G401 (cell line): ENCODE measurements around the gene FANCM. TPM values are rescaled to one million over a fixed set of nuclear protein-coding genes. Genes with fewer than 3 reads are reported as not detected.

Source experiments
- DNase-seq: peaks from one replicate; pipeline ENCODE4 v3.0.0-alpha.2; 2015; ENCODE audit warnings: low spot score
- in situ Hi-C: cut with HindIII; loops from 2 replicates; pipeline ENCODE4 v1.10.0; 2016; ENCODE audit warnings: low sequenced_read_pairs, mixed read lengths
- total RNA-seq: library from RNA; depleted of rRNA; stranded (reverse); fragments of >200 nt; shearing (Covaris generic); gene quantifications from 2 replicates; pipeline ENCODE4 v1.2.3, GENCODE V29; 2014; rRNA removed

Gene FANCM, protein sequence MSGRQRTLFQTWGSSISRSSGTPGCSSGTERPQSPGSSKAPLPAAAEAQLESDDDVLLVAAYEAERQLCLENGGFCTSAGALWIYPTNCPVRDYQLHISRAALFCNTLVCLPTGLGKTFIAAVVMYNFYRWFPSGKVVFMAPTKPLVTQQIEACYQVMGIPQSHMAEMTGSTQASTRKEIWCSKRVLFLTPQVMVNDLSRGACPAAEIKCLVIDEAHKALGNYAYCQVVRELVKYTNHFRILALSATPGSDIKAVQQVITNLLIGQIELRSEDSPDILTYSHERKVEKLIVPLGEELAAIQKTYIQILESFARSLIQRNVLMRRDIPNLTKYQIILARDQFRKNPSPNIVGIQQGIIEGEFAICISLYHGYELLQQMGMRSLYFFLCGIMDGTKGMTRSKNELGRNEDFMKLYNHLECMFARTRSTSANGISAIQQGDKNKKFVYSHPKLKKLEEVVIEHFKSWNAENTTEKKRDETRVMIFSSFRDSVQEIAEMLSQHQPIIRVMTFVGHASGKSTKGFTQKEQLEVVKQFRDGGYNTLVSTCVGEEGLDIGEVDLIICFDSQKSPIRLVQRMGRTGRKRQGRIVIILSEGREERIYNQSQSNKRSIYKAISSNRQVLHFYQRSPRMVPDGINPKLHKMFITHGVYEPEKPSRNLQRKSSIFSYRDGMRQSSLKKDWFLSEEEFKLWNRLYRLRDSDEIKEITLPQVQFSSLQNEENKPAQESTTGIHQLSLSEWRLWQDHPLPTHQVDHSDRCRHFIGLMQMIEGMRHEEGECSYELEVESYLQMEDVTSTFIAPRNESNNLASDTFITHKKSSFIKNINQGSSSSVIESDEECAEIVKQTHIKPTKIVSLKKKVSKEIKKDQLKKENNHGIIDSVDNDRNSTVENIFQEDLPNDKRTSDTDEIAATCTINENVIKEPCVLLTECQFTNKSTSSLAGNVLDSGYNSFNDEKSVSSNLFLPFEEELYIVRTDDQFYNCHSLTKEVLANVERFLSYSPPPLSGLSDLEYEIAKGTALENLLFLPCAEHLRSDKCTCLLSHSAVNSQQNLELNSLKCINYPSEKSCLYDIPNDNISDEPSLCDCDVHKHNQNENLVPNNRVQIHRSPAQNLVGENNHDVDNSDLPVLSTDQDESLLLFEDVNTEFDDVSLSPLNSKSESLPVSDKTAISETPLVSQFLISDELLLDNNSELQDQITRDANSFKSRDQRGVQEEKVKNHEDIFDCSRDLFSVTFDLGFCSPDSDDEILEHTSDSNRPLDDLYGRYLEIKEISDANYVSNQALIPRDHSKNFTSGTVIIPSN (N-terminal part only)
- total RNA-seq = 4.4 and 4.7 TPM in 2 replicates

DNA sequence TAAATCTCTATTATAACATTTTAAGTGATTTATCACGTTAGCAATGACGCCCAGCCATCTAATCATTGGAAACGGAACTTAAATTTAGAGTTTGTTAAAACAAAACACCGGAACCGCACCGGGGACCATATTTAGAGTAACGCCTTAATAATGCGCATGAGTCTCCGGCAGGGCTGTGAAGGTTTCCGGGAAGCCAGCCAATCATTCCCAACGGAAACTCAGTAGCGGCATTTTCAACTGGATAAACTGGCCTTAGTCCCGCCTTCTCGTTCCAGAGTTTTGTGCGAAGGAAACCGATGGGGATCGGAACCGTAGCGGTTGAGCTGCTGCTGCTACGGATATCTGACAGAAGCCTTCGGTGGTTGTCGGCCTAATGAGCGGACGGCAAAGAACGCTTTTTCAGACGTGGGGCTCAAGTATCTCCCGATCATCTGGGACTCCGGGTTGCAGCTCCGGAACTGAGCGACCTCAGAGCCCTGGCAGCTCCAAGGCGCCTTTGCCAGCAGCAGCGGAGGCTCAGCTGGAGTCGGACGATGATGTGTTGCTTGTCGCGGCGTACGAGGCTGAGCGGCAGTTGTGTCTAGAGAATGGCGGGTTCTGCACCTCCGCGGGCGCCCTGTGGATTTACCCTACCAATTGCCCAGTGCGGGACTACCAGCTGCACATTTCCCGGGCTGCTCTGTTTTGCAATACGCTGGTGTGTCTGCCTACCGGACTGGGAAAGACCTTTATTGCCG lies at the start of gene FANCM:
TSS of gene FANCM (plus strand) at position 272 of the 737 bp plus-strand sequence. CDS start at position 374, 102 bp downstream.
- in situ Hi-C loops = no loop called here
- peak; percentile 97 for DNase-seq

DNA sequence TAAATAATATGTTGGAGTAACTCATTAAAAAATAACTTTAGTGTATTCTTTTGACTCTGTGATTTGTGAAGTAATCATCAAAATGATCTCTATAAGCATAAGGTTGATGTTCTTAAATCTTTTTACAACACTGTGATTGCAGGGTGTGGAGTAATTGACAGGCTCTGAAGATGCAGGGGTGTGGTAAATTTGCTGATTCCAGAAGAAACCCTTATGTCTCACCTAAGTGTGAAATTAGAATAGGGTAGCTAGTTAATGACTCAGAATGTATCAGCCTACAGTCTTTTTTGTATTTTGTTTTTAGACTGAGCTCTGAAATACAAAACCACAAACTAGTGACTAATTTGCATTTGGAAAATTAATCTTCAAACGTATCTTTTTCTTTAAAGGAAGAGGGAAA lies 45.9 kb upstream of the FANCM start:
- no peak for DNase-seq

DNA sequence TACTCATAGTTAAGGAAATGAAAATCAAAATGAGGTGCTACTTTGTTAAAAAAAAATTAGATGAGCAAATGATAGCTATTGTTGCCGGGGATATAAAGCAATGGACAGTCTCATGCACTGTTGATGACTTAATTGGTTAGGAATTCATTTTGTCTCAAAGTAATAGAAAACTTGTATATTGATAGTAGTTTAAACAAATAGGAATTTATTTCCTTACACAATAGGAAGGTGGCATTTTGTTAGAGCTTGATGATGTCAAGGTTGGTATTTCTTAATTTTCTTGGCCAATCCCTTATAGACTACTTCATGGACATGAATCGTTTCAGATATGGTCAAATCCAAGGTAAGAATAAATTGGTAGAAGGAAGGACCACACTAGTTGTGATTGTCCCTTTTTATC lies 44.0 kb upstream of the FANCM start:
- in situ Hi-C loops = no loop called here

More for the DNA sequence above, 45.9 kb upstream of the FANCM start:
- in situ Hi-C loops = no loop called here

DNA sequence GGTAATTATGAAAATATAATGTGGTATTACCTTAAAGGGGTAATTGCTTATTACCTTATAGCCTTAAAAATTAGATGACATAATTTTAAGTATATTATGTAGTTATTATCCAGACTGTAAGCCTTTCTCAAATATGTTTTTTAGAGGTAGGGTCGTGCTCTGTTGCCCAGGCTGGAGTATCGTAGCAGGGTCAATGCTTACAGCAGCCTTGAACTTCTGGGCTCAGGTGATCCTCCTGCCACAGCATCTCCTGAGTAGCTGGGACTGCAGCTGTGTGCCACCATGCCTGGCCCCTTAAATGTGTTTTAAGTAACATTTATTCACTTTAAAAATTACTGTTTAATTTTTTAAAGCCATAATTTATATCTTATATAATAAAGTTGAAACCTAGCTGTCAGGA lies 41.5 kb upstream of the FANCM start:
- in situ Hi-C loops = no loop called here
- no peak for DNase-seq

More for the DNA sequence above, 44.0 kb upstream of the FANCM start:
- no peak for DNase-seq

DNA sequence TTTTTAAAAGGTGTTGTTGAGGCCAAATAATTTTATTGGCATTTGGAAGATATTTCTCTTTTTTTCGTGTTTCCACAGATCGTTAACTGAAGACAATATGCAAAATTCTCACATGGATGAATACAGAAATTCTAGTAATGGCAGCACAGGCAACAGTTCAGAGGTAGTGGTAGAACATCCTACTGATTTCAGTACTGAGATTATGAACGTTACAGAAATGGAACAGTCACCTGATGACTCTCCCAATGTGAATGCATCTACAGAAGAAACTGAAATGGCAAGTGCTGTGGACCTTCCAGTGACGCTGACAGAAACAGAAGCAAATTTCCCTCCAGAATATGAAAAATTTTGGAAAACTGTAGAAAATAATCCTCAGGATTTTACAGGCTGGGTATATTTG lies 40.6 kb upstream of the FANCM start:
- in situ Hi-C loops = no loop called here
- no peak for DNase-seq

DNA sequence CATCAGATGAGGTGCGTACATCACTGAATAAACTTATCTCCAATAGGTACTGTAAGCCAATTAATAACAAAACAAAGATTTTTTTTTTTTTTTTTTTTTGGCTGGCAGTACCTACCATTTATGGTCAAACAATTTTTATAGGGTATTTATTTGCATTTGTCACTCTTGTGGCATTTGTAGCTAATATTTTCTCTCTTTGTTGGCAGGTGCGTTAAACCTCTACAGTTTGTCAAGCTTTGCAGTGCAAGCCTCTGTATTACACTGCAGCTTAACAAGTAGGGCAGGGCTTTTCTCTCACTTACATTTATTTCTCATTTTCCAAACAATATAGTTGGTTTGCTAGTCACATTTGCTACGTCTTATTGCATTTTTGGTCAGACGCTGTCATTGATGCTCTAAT lies 39.5 kb upstream of the FANCM start:
- no peak for DNase-seq
- in situ Hi-C loops = no loop called here

DNA sequence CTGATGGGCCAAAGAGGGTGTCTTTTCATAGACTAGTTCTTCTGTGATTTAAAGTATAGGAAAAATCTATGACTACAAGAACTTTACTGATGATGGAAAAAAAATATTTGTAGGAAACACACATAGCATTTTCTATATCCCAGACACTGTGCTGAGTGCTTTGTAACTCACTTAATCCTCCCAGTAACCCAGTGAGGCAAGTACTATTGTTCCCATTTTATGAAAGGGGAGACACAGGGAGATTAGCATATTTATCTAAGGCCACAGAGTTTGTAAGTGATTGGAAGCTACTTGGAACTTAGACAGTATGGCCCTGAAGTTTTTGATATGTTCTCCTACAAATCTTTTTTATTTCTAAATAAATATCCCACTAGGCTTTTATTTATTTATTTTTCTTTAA lies 31.9 kb upstream of the FANCM start:
- in situ Hi-C loops = no loop called here

DNA sequence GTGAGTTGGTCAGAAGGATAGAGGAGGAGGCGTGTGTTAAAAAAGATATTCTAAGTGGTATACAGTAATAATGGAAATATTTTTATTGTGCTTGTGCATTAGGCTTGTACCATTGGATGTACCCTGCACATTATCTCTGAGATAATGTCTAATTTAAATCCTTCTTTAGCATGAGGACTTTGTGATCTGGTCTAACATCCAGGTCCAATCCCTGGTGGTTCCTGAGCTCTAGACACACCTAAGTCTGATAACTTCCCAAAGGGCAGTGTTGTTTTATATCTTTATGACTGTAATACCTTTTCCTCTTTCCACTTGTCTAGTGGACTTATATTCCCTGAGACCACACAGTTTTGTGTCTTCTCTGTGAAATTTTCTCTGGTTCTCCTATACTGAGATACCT lies 31.2 kb upstream of the FANCM start:
- no peak for DNase-seq
- in situ Hi-C loops = no loop called here

More for the DNA sequence above, 31.9 kb upstream of the FANCM start:
- no peak for DNase-seq

DNA sequence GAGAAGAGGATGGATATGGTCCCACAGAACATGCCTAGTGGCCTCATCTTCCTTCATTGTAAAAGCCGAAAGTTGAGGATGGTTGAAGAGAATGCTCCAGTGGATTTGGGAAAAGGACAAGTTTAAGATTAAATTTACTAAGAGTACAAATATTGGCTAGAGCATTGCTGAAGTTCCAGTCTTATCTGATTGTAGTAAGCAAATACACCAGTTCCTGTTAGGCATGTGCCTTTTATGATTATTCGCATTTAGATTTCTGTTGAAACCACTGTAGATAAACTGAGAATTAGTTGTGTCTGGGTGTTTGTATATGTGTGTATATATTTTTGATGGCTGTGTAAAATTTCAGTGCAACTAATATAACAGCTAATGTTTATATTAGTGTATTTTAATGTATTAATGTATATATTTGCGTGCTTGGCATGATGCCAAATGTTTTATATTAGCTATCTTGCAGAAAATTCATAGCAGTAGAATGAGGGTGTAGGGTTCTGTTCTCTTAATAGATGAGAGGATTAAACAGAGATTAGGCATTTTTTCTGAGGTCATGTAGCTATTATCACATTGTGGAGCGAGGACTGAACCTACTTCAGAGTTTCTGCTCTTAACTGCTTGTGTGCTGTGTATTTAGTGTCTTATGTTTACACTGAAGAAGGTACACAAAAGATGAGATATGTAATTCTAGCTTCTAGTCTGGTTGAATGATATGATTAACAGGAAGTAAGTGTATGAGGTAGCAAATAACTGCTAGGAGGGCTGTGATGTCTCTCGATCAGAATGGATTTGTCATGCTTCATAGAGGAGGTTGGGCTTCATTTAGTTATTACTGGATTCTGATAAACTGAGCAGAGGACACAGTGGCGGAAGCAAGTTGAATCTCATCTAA lies 22.6 kb upstream of the FANCM start:
- DNase-seq = no peak
- in situ Hi-C loops = no loop called here

DNA sequence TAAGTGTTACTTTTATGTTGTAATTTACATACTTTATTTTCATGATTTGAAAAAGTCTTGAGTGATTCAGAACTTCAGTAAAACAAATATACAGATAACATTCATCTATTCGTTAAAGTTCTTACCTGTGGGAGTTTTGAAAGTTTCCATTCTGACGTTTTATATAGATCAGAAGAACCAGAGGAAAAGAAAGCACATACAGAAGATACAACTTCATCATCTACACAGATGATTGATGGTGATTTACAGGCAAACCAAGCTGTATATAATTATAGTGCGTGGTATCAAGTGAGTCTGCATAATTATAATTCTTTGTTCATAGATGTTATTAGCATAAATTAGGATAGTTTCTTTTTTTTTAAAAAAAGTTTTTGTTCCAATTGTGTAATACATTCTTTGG lies 21.4 kb upstream of the FANCM start:
- no peak for DNase-seq
- in situ Hi-C loops = no loop called here

DNA sequence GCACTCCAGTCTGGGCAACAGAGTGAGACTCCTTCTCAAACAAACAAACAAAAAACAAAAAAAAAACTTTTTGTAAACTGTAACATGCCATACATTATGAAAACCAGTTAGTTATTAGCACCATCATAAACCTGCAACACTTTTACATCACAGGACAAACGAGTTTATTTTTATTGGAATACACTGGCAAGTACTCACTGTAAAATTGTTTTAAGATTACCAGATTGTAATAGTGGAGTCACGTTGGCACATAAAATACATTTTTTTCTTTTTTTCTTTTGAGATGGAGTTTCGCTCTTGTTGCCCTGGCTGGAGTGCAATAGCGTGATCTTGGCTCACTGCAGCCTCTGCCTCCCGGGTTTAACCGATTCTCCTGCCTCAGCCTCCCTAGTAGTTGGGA lies 17.1 kb upstream of the FANCM start:
- no peak for DNase-seq
- in situ Hi-C loops = no loop called here

DNA sequence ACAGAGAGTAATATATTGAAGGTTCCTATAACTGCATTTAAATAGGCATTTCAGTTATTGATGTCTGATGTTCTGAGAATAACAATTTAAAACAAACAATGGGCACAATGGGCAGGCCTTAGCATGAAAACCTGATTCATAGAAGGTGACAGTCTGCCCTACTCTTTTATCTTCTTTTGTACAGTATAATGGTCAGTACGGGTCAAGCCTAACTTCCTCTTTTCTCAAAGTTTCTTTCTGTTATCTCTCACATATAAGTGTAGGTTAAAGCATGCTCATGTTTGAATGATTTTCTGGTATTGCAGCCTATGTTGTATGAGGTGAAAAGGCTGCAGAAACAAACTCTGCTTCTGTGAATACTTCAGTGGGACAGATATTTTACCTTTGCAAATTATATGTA lies 15.6 kb upstream of the FANCM start:
- in situ Hi-C loops = no loop called here
- DNase-seq = no peak

DNA sequence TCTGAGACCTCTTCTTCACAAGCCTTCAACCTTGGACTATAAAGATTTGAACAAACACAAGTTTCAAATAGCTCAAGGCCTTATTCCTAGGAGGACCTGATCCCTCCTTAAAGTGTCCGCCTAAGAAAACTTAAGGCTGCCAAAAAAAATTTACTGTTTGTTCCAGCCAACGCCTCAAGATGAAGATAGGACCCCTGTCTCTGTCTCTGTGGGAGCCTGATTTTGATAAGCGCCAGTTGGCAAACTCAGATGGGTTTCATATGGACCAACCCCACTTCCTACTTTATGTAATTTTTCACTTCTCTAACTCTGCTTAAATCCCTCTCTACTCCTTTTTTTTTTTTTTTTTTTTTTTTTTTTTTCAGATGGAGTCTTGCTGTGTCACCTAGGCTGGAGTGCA lies 12.5 kb upstream of the FANCM start:
- in situ Hi-C loops = no loop called here
- no peak for DNase-seq

DNA sequence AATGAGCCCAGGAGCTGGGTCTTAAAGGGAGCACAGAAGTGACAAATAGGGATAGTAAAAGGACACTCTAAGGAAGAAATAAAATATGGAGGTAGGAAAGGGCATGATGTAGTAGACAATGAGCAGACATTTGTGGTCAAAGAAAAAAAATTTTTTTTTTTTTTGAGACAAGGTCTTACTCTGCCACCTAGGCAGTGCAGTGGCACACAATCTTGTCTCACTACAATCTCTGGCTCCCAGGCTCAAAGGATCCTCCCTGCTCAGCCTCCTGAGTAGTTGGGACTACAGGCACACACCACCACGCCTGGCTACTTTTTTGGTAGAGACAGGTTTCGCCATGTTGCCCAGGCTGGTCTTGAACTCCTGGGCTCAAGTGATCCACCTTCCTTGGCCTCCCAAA lies 10.0 kb upstream of the FANCM start:
- in situ Hi-C loops = no loop called here
- no peak for DNase-seq

DNA sequence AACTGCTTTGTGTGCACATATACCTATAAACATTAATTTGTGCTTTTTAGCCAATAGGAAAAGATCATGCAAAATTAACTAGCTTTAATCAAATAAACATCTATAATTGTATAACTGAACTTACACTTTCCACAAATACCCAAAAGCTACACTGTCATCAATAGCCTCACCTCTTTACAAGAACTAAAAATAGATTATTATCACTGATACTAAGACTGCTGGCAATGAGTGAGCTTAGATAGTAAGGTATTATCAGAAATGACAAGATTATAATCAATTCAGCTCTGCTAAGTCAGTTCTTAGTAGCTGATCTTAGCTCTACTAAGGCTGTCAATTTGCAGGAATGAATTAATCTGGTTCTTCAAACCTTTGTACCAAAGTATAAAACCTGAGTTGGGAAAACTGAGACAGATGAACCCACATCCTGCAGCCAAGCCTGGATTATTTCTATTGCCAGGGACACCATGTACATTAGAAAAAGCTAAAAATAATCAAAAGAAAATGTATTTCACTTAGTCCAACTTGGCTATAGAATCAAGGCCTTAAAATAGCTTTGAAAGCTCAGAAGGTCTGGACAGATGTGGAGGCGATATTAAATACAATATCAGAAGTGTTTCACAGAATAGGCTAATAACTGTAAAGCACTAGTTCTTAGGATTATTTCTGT lies 6.6 kb upstream of the FANCM start:
- in situ Hi-C loops = no loop called here
- no peak for DNase-seq

DNA sequence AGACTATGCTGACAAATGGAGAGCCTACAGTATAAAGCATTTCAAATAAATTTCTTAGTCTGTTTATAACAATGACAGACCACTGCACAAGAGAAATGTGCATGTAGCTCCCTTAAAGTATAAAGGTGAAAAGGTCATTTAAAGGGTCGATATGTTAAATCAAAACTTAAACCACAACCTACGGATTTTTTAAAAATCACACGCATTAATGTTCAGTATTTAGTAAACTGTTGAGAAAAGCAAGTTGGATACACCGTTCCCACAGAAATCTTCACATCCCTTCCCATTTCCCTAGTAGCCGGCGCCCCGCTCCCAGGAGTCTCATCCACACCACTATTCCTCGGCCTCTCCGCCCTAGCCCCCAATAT lies 2.1 kb upstream of the FANCM start:
- in situ Hi-C loops = no loop called here

More for the DNA sequence above, 2.1 kb upstream of the FANCM start:
- DNase-seq = no peak
